Measurements from ENCODE around the gene AIPL1. TPM values are rescaled to one million over a fixed set of nuclear protein-coding genes. Genes with fewer than 3 reads are reported as not detected.

The AIPL1 gene
- total and polyA plus RNA-seq, 12 donors, result not detected

DNA sequence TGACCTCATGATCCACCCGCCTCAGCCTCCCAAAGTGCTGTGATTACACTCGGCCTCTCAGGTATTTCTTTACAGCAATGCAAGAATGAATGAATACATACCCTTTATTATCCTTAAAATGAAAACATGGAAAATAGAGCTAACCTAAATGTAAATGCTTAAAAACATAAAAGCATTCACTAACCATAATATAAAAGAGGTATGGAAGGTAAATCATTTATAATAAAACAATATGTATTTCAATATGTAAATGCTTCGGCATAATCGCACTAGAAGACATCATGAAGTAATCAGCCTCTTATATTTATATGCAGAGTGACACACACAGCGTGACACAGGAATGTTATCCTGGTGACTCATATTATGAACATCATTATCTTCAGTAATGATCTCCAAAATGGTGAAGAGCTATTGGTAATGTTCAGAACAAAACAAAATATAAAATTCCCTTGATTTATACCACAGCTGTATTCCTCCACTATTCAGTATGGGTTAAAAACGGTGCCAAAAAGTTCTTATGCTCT lies 53.9 kb downstream of the AIPL1 start:
- intact Hi-C loops (cut with DNase I), result no loop called here
- TF ChIP-seq, protein P1, sequence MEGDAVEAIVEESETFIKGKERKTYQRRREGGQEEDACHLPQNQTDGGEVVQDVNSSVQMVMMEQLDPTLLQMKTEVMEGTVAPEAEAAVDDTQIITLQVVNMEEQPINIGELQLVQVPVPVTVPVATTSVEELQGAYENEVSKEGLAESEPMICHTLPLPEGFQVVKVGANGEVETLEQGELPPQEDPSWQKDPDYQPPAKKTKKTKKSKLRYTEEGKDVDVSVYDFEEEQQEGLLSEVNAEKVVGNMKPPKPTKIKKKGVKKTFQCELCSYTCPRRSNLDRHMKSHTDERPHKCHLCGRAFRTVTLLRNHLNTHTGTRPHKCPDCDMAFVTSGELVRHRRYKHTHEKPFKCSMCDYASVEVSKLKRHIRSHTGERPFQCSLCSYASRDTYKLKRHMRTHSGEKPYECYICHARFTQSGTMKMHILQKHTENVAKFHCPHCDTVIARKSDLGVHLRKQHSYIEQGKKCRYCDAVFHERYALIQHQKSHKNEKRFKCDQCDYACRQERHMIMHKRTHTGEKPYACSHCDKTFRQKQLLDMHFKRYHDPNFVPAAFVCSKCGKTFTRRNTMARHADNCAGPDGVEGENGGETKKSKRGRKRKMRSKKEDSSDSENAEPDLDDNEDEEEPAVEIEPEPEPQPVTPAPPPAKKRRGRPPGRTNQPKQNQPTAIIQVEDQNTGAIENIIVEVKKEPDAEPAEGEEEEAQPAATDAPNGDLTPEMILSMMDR (IDR thresholded peaks at IDR 0.05), result no peak
- no peak for TF ChIP-seq POLR2A (IDR thresholded peaks at IDR 0.05)
- H3K27me3 ChIP-seq, result no peaks in the 10 kb centered on the region
- DNase-seq, result no peak
- H3K4me1 ChIP-seq (replicated peaks in 1 of 2), result no peaks in the 10 kb centered on the region
- no peak overlapping the region for H3K4me3 ChIP-seq
- H3K9me3 ChIP-seq (replicated peaks in 1 of 3), result no peaks in the 10 kb centered on the region
- H3K36me3 ChIP-seq (replicated peaks in 1 of 2), result no peaks in the 10 kb centered on the region
- no peak overlapping the region for H3K27ac ChIP-seq
- 68 to 82% (median 74%) methylated on average over 6 of the region's 6 CpGs for WGBS, 4 donors

DNA sequence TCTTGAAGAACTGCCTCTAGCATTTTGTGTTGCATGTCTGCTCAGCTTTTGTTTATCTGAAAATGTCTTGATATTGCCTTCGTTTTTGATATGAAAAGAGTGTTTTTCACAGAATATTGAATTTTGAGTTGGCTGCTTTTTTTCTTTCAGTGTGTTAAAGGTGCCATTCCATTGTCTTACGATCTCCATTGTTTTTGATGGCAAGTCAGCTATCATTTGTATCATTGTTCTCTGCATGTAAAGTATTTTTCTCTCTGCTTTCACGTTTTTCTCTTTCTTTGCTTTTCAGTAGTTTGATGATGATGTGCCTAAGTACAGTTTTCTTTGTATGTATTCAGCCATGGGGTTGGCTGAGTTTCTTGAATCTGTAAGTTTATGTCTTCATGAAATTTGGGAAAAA lies 57.0 kb downstream of the AIPL1 start:
- H3K4me3 ChIP-seq, result no peak overlapping the region
- TF ChIP-seq, protein P1 (IDR thresholded peaks at IDR 0.05), result no peak
- no peak for TF ChIP-seq POLR2A (IDR thresholded peaks at IDR 0.05)
- no peaks in the 10 kb centered on the region for H3K9me3 ChIP-seq (replicated peaks in 1 of 3)
- no peaks in the 10 kb centered on the region for H3K36me3 ChIP-seq (replicated peaks in 1 of 2)
- no peak overlapping the region for H3K27ac ChIP-seq
- H3K27me3 ChIP-seq, result no peaks in the 10 kb centered on the region
- intact Hi-C loops (cut with DNase I), result no loop called here
- DNase-seq, result no peak
- WGBS, 4 donors, result 56 to 63% (median 57%) methylated on average over 3 of the region's 3 CpGs
- H3K4me1 ChIP-seq (replicated peaks in 1 of 2), result no peaks in the 10 kb centered on the region

DNA sequence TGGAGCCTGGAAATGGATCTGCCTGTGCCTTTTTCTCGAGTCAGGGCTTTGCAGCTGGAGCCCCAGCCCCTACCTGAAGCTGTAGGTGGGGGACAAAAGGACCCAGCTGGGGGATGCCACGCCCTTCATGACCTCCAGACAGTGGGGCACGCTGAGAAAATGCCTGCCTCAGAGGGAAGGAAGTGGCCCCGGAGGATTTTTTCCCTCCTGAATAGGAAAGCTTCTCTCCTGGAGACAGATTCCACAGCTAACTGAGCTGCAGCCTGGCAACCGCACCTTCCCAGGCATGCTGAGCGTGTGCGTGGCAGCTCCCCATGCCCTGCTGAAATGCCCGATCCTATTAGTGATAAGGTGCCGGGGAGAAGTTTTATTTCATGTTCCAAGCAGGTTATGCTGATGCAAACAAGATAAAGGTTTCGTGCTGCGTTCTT lies 58.0 kb downstream of the AIPL1 start:
- H3K36me3 ChIP-seq (replicated peaks in 1 of 2), result no peaks in the 10 kb centered on the region
- intact Hi-C loops (cut with DNase I), result no loop called here
- no peaks in the 10 kb centered on the region for H3K9me3 ChIP-seq (replicated peaks in 1 of 3)
- no peak for DNase-seq
- no peaks in the 10 kb centered on the region for H3K27me3 ChIP-seq
- TF ChIP-seq, protein P1 (IDR thresholded peaks at IDR 0.05), result no peak
- TF ChIP-seq POLR2A (IDR thresholded peaks at IDR 0.05), result no peak
- H3K4me3 ChIP-seq, result no peak overlapping the region
- 36 to 63% (median 53%) methylated on average over 6 to 11 of the region's 11 CpGs for WGBS, 4 donors
- no peak overlapping the region for H3K27ac ChIP-seq
- no peaks in the 10 kb centered on the region for H3K4me1 ChIP-seq (replicated peaks in 1 of 2)

DNA sequence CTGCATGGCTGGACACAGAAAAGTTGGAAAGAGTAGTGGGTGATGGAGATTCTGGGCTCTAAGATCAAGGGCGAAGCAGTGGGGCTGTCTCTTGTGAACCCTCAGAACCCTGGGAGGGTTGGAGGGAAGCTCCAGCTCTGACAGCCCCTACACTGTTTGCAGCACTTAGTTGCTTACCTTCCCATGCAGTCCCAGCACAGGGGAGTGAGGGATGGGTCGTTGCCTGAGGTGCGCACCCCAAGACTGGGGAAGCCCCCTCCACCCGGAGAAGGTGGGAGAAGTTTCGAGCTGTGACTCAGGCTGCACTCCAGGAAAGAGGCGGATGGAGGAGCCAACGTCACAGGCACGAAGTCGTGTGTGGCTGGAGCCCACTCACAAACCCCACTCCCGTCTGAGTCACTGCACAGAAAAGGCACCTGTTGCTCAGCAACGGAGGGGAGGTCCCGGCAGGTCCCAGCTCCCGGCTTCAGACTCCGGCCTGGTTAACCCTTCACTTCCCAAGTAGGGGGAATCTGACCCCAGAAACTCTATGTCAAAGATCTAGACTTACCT lies 60.1 kb downstream of the AIPL1 start:
- TF ChIP-seq, protein P1 (IDR thresholded peaks at IDR 0.05), result no peak
- no peak for TF ChIP-seq POLR2A (IDR thresholded peaks at IDR 0.05)
- Histone ChIP-seq H3K27me3 (no peaks in the 10 kb centered on the region), H3K36me3 (replicated peaks in 1 of 2) (no peaks in the 10 kb centered on the region), H3K9me3 (replicated peaks in 1 of 3) (no peaks in the 10 kb centered on the region), H3K4me1 (replicated peaks in 1 of 2) (no peaks in the 10 kb centered on the region), H3K27ac (no peak overlapping the region), H3K4me3 (no peak overlapping the region)
- intact Hi-C loops (cut with DNase I), result no loop called here
- DNase-seq, result peak in 1 of 7 donors; percentile 9
- WGBS, 4 donors, result 4 to 12% (median 6%) methylated on average over 2 to 14 of the region's 14 CpGs
